Stimulated activated CD8-positive, alpha-beta memory T cell treated with anti-CD3 and anti-CD28 coated beads, Interleukin-15, amount 100 ng/mL, for 4 hours (primary cell): ENCODE measurements around the gene ZIC4.

Experiments
- DNase-seq, 2 donors: peaks; one replicate each; pipeline ENCODE4 v3.0.0-alpha.2; 2020; ENCODE audit warnings: low read depth in 2 of 2

ZIC4 gene

DNA sequence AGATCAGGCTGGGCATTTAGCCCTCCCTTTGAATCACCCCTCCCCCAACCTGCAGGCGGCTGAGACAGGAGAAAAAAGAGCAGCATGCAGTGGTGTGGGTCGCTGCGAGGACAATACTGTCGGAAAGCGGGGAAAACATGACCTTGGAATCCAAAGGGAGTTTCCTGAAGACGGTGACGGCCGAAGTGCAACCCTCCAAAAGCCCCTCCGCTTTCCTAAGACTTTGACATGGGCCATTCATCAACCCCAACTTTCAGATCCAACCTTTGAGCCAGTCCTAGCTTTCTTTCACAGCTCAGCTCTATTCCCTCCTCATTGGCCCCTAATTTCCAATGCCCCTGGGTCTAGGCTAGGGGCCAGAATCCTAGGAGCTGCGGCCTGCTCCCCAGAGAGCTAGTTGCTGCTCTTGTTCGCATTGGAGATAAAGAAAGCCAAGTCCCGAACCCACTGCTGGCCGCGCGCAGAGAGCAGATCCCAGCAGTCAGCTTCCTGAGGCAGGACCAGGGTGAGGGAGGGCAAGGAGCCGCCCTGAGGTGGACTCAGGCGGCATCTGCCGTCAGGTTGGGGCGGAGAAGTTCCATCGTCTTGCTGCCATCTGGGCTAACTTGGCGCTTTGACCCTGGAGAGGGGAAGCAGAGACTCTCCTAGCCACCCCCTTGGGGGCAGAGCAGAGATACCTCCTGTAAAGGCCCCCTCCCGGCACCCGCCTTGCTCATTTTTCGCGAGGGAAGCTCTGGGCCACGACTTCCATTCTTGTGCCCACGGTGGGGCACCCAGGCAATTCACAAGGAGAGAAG is 914 bp downstream of the ZIC4 start:
- no peak for DNase-seq

DNA sequence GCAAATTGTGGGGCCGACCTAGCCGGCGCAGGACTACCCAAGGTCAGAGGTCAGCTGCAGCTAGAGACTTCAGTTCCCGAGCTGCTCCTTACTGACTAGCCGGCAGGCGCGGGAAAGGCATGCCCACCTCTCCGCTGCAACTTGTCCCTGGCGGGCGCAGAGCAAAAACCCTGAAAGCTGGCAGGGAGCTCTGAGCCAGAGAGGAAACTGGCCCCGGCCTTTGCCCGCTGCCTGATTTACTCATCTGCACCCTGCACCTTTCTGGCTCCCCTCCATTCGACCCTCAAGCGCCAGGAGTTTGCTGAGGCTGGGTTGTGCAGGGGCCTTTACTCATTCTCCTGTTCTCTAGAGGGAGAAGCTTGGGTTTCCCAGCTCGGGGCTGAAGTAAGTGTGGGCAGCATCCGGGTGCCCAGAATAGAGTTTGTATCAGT is 1.5 kb downstream of the ZIC4 start:
- no peak for DNase-seq

DNA sequence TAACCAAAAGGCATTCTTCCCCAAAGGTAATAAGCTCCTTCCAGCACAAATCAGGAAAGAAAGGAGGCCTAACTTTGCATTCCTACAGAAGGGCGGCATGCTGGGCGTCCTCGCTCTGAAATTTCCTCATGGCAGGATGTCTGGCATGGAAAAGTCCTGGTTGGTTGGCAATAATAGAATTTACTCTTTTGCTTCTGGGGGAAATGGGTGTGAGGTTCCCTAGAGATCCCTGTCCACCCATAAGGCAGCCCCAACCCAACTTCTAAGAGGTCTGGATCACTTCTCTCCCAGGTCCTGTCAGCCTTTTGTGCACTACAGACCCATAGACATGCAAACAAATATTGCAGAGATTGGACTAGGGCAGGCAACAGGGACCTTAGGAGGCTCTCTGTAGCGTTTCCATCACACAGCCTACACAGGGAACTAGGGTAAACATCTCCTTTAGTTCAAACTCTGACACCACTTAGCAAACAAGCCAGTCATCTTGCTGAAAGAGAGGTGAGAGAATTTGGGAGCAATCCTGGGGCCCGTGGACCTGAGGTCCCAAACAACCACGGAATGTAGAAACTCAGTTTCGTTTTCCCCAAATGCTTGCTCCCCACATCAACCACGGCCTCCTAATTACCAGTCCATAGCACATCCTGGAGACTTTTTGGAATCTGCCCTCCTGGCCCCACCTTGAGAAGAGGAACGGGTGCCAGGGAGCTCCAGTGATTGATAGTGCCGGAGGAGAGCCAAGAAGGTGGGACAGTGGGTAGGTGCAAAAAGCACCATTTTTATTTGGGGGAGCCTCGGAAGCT is 2.1 kb downstream of the ZIC4 start:
- DNase-seq = no peak

DNA sequence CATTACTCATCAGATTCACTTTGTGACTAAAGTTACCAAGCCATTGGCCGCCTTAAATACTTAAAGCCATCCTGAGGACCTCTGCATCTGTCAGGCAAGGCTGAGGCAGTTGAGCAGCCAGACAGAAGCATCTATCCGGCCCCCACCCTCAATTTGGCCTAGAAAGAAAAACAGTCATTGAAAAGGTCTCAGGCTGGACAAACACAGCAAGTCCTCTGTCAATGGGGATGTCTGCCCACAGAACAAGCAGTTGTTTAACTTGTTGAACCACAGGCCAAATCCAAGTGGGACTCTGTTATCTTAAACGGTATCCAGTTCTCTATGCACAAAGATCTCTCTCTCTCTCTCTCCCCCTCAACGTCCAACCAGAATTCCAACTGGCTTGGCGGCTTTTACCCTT is 2.8 kb downstream of the ZIC4 start:
- no peak for DNase-seq

DNA sequence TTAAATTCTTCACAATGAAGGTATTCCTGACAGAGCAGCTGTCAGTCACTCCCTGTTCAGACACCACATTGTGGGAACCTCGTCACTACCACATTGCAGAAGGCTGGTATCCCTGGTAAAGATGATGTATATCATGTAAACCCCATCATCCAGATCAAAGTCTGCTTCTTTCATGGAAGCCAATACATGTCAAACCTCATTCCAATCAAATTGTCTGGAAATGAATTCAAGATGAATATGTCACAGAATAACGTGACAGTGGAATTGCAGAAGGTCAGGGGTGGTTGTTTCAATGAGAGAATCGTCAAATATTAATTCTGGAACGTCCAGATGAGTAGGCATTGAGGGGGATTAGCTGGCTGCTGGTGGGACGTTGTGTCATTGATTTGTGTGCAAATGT is 4.2 kb downstream of the ZIC4 start:
- DNase-seq = no peak

DNA sequence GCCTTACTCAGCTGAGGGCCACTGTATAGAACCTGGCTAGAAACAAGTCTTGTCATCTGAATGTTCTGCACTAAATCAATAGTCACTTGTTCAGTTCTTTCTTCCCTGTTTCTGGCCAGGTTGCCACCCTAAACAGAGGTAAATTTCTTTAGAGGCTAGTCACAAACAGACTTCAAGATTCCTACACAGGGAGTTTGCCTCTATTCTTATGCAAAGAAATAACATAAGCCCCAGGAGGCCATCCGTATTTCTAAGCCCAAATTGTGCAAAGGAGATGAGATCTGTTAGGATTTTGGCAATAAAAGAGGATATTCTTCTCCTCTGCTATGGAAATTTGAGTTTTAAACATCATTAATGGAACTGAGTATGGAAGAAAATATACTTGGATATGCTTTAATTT is 4.9 kb downstream of the ZIC4 start:
- DNase-seq = no peak

DNA sequence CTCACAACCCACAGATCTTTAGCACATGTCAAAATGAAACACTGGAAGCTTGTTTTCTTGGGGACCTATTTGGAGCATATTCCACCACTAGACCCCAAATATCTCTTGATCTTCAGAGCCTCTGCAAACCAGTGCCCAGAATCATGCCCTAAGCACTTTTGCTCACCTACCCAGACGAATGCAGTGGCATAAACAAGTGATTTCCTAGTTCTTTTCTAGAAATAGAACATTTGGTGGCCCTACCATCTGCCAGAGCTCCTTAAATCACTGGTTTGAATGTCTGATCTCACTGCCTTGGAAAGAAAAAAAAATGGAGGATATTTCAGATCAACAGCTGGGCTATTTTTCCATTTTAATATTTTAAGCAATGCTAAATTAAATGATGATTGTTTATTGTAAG is 5.3 kb downstream of the ZIC4 start:
- DNase-seq = no peak

DNA sequence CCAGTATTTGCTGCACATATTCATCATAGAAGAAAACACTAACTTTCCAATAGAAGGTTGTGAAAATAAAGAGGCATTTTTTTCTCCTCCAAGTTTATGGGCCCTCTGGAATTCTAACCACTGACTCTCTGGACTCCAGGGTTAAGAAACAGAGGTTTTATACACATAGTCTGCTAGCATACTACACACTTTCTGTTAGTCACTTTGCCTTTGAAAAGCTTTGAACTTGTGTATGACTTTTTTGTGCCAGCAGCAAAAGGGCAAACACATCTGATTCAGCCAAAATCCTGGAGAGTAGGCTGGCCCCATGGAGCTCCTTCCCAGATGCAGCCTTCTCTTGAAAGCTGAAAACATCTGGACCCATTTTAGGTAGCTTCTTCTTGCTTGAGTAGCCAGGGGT is 6.2 kb downstream of the ZIC4 start:
- no peak for DNase-seq

DNA sequence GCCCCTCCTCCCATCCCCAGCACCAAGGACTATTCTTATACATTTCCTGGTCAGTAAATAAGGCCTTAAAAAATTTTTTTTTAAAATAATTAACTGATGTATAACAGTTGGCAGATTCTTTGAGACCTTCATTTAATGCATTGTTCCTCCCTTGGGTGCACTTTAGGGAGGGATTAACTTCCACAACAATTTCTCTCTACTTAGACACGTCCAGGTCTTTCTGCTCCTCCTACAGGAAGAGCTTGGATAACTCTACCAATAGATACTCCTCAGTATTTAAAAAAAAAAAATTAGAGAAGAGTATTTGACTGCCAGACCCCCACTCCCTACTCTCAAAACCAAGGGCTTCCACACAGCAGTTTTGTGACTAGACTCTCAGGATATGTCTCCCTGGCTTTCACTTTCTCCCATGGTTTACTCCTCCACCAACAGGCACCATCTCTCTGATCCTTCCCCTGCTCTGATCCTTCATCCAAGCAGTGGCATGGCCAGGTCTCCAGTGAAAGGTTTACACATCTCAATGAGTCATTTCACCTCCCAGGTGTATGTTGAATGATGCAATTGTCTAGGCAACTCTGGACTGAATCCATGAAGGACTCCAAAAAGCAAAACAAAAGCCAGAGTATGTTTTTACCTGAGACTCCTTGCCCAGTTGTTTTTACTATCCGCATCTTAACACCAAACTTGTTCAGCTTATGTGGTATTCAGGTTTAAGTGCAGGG is 7.4 kb downstream of the ZIC4 start:
- DNase-seq = no peak

DNA sequence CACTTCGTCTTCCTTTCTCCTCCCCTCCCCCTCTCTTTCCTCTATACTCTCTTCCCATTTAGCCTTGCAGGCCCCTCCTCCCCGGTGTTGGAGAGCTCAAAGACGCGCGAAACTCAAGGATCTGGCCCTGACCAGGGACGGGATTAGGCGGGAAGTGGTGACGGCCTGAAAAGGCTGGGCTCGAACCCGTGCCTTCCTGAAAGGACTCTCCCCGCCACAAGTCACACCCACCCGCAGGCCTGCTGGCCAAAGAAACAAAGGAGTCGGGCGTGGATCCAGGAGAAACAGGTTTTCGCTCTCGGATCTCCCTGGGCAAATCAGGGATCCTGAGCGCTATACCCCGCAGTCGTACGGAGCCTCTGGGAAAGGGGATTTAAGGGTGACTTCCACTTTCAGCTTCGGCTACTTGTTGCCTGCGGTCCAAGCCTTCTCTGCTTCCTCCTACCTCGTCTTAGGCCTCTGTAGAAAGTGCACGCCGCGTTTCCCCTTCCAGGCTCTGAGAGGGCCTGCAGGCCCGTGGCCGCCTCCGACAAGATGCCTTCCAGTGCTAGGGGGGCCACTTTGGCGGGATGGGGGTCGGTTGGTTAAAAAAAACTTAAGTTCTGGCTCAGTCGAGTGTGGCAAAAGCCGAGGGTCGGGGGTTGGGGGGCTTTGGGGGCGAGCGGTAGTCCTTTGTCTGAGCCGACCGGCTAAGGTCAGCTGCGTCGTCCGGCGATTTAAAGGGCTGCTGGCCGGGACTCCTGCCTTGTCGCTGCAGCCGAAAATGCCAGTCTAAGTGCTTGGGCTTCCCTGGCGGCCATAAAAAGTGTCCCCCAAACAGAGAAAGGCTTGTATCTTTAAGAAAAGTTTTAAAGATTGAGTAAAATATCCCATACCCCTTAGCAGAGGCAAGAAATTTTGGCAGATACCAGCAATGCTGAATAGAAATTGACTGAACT is 8.2 kb downstream of the ZIC4 start:
- DNase-seq = no peak

DNA sequence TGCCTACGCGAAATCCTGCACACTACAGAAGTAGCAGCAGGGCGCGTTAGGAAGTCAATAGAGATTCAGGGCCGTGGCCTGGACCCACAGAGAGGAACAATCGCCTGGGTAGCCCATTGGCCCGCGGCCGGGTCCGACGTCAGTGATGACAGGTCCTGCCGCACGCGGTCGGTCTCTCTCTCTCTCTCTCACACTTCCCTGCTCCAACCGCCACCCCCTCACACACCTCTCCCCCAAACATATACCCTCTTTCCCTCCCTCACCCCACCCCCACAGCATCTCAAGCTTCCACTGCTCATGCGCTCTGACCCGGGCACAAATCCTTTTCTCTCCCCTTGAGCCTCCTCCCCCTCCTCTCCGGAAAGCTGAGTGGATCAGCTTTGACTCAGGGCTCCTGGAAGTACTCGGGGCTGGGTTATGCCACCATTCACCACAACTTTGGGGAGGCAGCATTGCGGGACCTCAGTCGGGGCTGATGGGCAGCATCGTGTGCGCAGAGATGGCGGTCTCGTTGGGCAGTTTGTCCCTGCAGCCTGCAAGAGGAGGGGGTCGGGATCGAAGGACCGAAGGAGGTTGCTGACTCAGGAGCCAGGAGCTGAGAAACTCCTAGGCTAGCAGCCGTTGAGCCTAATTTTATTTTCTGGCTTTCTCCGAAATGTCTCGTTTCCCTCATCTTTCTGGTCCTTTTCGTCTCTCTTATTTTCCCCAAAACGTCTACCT is 9.0 kb downstream of the ZIC4 start:
- DNase-seq = no peak

DNA sequence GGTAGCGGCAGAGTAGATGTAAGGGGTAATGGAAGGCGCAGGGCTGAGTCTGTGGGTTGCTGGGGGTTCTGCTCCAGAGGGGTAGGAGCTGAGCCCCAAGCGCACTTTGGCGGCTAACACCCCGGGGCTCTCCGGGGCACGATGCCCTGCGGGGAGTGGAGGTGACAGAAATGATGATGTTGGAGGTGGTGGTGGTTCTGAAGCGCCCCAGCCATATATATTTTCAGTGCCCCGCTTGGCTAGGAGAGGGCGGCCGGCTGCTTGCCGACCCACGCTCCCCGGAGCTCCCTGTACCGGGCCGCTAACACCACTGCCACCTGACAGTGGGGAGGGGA is 9.7 kb downstream of the ZIC4 start:
- DNase-seq = no peak

DNA sequence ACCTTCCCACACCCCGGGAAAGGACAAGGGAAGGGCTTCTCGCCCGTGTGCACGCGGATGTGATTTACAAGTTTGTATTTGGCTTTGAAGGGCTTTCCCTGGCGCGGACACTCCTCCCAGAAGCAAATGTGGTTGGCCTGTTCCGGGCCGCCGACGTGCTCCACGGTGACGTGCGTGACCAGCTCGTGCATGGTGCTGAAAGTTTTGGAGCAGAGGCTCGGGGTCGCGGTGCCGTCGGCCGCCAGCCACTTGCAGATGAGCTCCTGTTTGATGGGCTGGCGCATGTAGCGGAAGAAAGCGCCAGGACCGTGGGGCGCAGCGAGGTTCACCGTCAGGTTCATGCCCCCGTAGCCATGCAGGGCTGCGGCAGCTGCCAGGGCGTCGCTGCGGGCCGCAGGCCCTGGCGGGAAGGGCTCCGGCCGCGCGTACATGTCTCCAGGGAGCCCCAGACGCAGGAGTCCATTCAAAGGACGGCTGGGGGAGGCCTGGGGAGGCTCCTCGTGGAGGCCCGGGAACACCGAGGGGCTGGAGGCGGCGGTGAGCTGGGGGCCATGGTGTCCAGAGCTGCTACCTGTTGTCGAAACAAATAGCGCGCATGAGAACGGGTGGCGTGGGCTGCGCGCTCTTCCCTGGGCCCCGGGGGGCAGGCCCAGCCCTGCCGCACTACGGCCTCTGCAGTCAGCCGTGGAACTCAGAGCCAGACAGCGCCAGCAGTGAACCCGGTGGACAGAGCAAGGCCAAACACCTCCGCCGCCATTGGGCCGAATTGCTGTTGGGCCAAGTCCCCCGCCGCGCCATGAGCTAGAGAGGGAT is 10.2 kb downstream of the ZIC4 start:
- DNase-seq = no peak

DNA sequence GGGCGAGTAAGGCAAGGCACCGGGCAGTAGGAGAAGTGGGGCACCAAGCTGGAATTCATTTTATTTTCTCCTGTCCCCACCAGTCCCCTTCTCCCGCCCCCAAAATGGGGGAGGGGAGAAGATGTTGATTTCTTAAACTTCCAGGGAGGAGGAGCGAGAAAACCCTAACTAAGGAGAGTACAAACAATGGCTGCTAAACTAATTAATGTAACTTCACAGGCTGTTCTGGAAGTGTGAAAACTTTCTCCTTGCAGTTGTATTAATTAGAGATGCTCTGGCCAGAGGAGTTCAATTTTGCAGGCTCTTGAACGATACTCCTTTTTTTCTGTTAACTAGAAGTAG is 11.5 kb downstream of the ZIC4 start:
- DNase-seq = no peak

DNA sequence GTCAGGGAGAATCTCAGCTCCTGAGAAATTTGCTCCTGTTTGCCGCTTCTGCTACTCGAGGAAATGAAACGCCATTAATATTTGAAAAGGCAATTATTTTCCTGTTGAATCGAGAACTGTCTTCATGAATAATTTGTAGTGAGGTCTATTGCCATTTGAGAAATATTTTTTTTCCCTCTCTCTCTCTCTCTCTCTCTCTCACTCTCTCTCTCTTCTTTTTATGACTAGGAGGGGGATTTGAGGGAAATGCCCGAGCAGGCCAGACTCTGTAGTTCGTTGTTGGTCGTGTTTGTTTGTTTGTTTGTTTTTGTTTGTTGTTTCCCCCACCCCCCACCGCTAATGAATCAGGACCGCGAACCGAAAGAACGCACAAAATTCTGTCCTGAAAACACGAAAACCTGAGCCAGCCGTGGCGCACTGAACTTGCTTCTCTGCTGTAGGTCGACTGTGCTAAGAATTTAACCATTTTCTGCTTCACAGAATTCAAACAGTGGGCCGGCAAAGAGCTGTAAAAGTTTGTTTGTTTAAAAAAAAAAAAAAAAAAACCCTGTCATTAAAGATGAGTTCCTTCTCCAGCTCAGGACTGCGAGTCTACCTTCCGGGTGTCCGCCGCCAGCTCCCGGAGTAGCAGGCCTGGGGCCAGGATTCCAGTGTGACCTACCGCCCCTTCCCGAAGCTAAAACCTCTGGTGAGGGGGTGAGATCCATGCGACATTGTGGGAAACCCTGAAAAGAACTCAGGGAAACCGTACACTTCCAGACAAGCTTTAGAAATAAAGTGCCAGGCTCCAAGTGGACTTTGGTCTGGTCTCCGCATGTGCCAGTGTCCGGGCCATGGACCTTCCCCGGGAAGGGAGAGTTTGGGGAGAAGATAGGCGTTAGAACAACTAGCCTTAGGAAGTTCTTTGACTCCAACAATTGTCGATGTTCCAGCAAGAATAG is 12.1 kb downstream of the ZIC4 start:
- DNase-seq = no peak

DNA sequence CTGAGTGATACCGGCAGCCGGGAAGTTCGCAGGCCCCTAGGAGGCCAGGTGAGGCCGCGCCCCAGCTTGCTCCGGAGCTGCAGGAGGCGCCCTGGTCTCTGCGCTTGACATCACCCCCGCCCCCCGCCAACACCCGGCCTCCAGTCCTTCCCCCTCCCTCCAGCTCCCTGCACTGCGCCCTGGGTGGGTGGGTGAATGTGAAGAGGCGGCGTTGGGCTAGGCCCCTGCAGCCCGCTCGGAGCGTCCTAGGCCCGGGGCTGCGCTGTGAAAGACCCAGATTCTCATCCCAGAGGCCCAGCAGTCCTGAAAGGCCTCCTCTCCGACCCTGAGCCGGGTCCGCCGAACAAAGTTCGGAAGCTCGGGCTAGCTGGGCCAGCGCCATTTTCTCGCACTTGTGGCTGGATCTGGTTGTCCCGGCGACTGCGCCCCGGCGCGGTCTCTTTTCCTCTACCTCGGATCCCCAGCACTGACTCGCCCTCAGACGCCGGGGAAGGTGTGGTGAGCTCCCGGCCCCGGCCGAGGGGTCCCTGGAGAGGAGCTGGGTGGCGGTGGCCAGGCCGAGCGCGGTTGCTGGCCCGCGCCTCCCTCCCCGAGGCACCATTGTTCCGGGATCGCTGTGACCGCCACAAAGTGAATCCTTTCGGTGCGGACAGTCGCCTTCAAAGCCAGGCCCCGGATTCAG is 12.9 kb downstream of the ZIC4 start:
- no peak for DNase-seq

DNA sequence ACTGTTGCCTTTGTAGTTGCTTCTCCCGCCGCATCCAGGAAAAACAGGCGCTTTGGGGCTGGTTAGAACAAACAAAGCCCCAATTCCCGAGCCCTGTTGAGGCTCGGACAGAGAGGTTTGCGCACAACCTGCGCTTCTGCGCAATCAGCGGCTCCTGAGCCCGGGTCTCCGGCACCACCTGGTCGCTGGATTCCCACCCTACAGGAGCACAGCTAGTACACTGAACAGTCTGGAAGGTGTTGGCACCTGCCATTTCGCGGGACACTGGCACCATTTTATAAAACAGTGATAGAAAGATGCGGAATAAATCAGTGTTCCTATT is 13.8 kb downstream of the ZIC4 start:
- no peak for DNase-seq

DNA sequence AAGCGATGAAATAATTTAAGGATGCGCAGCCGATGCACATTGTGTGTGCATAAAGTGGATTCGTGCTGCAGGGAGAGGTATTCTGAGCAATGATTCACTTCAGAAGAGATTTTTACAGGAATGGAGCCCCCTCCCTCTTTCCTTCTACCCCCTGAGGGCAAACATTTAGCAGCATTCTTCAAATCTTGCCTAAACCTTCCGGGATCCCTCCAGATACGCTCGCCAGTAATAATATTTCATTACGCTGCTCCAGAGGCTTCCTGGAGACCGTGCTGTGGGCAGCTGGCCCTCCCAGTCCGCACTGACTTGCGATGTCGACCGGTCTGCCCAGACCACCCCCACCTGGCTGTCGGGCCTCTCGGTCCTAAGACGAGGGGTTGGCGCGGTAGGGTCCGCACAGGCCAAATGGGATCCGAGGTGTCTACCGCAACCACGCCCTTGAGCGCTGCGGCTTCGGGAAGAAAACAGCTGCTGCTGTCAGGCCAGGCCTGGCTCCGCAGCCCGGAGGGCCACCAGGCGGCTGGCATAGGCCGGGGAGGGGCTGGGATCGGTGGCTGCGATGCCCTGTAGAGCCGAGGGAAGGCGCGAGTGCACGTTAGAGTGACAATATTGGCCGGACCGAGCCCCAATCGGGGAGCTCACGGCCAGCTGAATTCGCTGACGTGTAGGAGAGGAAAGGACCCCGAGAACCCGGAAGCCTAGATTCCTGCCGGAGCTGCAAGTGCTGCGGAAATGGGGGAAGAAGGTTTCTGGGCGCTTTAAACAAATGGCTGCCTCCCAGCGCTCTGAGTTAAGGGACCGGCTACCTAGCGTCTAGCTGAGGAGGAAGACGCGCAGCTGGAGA is 14.3 kb downstream of the ZIC4 start:
- DNase-seq = no peak
